ENCODE results near the gene RHPN2. TPM values are rescaled to one million over a fixed set of nuclear protein-coding genes. Genes with fewer than 3 reads are reported as not detected.

RHPN2 gene
- total RNA-seq, 4 donors from 2014 or later, result 7.8 to 39.7 (median 18.5) TPM

- Histone ChIP-seq H3K27me3 (no peaks in the 10 kb centered on the region), H3K36me3 (peaks cover 26% of the 10 kb centered on the region), H3K27ac (no peak overlapping the region), H3K4me3 (no peak overlapping the region), H3K9me3 (no peaks in the 10 kb centered on the region), H3K4me1 (peaks cover 14% of the 10 kb centered on the region)
- no peak for TF ChIP-seq EP300 (IDR thresholded peaks at IDR 0.05)
- TF ChIP-seq CTCF (IDR thresholded peaks at IDR 0.05), result no peak
- no peak for TF ChIP-seq POLR2A (IDR thresholded peaks at IDR 0.05)
- TF ChIP-seq POLR2AphosphoS5 (IDR thresholded peaks at IDR 0.05), result no peak
- DNase-seq (ENCODE audit: low spot score in 2 of 2), result no peak
- WGBS, result 73% methylated on average over 3 of the region's 3 CpGs
Observed at GRCh38 chr19:33085570-33086128, 21.0 kb upstream of the RHPN2 start.

- peak within 1 kb of the TSS; percentile 83 for H3K27ac ChIP-seq
- peaks cover 18% of the 10 kb centered on the region for H3K4me1 ChIP-seq
- H3K36me3 ChIP-seq, result no peaks in the 10 kb centered on the region
- H3K4me3 ChIP-seq, result peak within 1 kb of the TSS; percentile 99
- H3K9me3 ChIP-seq, result no peaks in the 10 kb centered on the region
- WGBS, result under 1% methylated on average over 57 of the region's 62 CpGs
- TF ChIP-seq POLR2A (IDR thresholded peaks at IDR 0.05) (peak in 1 of 2 donors; percentile 36), POLR2AphosphoS5 (IDR thresholded peaks at IDR 0.05) (peak in 1 of 3 donors; percentile 90), EP300 (IDR thresholded peaks at IDR 0.05) (no peak)
- H3K27me3 ChIP-seq, result no peaks in the 10 kb centered on the region
- peak; percentile 88 to 91 for DNase-seq (ENCODE audit: low spot score in 2 of 2)
Observed at GRCh38 chr19:33080761-33081681, 16.3 kb upstream of the RHPN2 start, which contains the start of gene GPATCH1. GPATCH1 (plus strand) TSS chr19:33081181; CDS start chr19:33081194, 13 bp downstream.

GRCh38 chr19:33075519-33075918, 10.8 kb upstream of the RHPN2 start:
- no peak for DNase-seq (ENCODE audit: low spot score in 2 of 2)
- WGBS, result 96% methylated on average over 2 of the region's 2 CpGs
- H3K9me3 ChIP-seq, result no peaks in the 10 kb centered on the region
- TF ChIP-seq CTCF (IDR thresholded peaks at IDR 0.05) (no peak), POLR2AphosphoS5 (IDR thresholded peaks at IDR 0.05) (no peak), EP300 (IDR thresholded peaks at IDR 0.05) (no peak), POLR2A (IDR thresholded peaks at IDR 0.05) (no peak)
- peaks cover 2% of the 10 kb centered on the region for H3K4me1 ChIP-seq
- H3K27ac ChIP-seq, result no peak overlapping the region
- no peaks in the 10 kb centered on the region for H3K36me3 ChIP-seq
- H3K4me3 ChIP-seq, result no peak overlapping the region
- H3K27me3 ChIP-seq, result no peaks in the 10 kb centered on the region

- H3K4me3 ChIP-seq, result no peak overlapping the region
- DNase-seq (ENCODE audit: low spot score in 2 of 2), result no peak
- WGBS, result 79% methylated on average over 7 of the region's 7 CpGs
- H3K27ac ChIP-seq, result no peak overlapping the region
- H3K36me3 ChIP-seq, result no peaks in the 10 kb centered on the region
- H3K9me3 ChIP-seq, result no peaks in the 10 kb centered on the region
- no peaks in the 10 kb centered on the region for H3K4me1 ChIP-seq
- no peak for TF ChIP-seq EP300 (IDR thresholded peaks at IDR 0.05)
- no peak for TF ChIP-seq CTCF (IDR thresholded peaks at IDR 0.05)
- no peak for TF ChIP-seq POLR2A (IDR thresholded peaks at IDR 0.05)
- no peak for TF ChIP-seq POLR2AphosphoS5 (IDR thresholded peaks at IDR 0.05)
- no peaks in the 10 kb centered on the region for H3K27me3 ChIP-seq
Observed at GRCh38 chr19:33071887-33072286, 7.2 kb upstream of the RHPN2 start.

- DNase-seq (ENCODE audit: low spot score in 2 of 2), result no peak
- H3K9me3 ChIP-seq, result no peaks in the 10 kb centered on the region
- H3K27me3 ChIP-seq, result peaks cover 30% of the 10 kb centered on the region
- no peaks in the 10 kb centered on the region for H3K36me3 ChIP-seq
- 59% methylated on average over 8 of the region's 8 CpGs for WGBS
- peaks cover 19% of the 10 kb centered on the region for H3K4me1 ChIP-seq
- TF ChIP-seq POLR2A (IDR thresholded peaks at IDR 0.05) (no peak), CTCF (IDR thresholded peaks at IDR 0.05) (no peak), EP300 (IDR thresholded peaks at IDR 0.05) (no peak), POLR2AphosphoS5 (IDR thresholded peaks at IDR 0.05) (no peak)
- H3K4me3 ChIP-seq, result no peak overlapping the region
- H3K27ac ChIP-seq, result no peak overlapping the region
Observed at GRCh38 chr19:33067121-33067520, 2.4 kb upstream of the RHPN2 start.
